Anterior cingulate cortex (tissue), 58 donors: ENCODE data around the gene ORM1.
"Not testable (repeated sequence)": the region's sequence is repeated elsewhere in the genome, so short reads cannot be mapped to it uniquely, and the experiment has no call there.

Source experiments
- DNase-seq, 58 donors: peaks; one replicate each; lab custom pipeline; 2025; lab: John Stamatoyannopoulos, UW

The ORM1 gene

DNA sequence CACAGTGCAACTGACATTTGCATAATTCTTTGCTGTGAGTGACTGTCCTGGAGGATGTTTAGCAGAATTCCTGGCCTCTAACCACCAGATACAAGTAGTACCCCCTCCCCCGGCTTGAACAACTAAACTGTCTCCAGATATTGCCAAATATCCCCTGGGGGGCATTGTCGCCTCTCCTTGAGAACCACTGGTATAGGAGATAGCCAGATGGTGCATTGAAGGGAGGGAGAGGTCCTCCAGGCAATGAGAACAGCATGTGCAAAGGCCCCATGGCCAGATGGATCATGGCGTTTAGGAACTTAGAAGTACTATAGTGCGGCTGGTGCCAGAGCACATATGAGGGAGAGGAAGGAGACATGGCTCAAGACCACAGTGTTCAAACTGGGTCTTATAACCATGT, 18.9 kb upstream of the ORM1 start:
- no peak for DNase-seq

DNA sequence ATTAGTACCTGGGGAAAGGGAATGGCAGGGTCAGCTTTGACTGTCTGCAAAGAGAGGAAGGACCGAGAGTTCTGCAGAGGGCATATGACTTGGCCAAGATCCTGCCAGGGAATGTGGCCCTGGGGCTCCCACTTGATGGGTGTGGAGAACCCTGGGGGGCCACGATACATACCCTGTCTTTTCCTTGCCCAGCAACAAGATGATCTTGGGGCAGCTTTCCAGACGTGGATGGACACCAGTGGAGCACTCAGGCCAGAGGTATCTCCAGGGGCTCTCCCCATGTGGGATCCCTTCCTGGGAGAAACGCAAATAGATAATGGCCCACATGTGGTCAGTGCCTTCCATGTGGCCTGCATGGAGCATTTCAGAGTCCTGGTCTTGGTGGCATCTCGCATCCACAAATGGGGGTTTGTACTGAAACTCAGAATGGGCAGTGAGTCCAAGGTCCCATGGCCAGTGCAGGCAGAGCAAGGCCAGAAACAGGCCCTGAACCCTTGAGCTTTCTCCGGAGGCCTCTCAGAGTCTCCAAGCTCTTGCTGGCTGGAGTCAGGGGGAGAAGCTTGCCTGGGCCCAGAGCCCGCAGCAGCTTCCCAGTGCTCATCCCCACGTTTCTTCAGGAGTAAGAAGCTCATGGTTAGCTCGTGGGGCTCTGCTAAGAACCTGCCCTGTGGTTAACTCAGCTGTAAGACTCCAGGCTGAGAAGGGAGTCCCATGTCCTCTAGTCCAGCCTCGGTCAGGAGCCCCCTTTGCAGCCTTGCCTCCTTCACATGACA, 18.3 kb upstream of the ORM1 start:
- DNase-seq, result no peak

DNA sequence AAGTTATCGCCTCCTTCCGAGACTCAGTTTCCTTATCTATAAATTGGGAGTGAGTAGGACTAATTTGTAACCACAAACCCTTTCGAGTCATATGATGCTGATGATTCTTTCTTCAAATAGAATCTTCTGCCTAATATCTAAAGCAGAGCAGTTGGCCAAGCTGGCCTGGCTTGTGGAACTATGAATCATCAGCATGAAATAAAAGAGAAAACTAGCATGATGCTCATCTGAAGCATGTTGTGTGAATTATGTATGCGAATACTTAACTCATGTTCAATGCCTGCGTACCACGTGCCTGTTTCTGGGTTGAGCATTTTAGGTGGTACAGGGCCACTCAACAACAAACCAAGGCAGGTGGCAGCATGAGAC, 15.0 kb upstream of the ORM1 start:
- no peak for DNase-seq

DNA sequence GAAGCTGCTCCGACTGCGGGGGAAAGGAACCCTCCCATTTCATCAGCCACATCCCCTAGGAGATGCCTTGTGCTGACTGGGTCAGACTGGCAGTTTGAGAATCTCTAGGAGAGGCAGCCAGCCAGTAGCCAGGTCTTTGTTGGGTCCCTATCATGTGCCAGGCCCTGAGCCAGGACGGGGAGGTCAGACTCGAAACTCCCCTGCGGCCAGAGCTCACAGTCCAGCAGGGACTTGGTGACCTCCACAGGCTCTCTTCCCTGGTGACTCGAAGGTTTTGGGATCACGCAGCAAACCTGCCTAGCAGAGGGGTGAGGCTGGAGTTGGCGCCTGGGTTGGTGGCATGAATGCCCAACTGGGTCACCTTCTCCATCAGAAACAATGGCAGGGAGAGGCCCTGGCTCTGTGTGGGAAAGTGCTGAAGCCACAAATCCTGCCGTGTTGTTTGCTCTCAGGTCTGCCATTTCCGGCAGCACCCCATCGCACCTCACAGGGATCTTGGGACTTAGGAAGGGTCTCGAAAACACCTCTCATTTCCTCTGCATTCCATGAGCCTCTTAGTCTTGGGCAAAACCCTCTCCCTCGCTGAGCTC, 14.4 kb upstream of the ORM1 start:
- peak in 1 of 58 donors; percentile 11 for DNase-seq

DNA sequence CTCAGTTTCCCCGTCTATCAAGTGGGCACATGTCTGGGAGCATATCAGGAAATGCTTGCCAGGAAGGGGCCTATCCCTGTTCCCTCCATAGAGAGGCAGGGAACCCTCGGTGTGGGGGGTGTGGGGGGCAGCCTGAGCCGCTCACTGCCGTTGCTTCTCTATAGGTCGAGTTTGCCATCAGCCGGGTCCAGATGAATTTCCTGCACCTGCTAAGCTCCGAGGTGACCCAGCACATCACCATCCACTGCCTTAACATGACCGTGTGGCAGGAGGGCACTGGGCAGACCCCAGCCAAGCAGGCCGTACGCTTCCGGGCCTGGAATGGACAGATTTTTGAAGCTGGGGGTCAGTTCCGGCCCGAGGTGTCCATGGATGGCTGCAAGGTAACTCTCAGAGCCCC, 13.8 kb upstream of the ORM1 start:
- DNase-seq, result no peak

DNA sequence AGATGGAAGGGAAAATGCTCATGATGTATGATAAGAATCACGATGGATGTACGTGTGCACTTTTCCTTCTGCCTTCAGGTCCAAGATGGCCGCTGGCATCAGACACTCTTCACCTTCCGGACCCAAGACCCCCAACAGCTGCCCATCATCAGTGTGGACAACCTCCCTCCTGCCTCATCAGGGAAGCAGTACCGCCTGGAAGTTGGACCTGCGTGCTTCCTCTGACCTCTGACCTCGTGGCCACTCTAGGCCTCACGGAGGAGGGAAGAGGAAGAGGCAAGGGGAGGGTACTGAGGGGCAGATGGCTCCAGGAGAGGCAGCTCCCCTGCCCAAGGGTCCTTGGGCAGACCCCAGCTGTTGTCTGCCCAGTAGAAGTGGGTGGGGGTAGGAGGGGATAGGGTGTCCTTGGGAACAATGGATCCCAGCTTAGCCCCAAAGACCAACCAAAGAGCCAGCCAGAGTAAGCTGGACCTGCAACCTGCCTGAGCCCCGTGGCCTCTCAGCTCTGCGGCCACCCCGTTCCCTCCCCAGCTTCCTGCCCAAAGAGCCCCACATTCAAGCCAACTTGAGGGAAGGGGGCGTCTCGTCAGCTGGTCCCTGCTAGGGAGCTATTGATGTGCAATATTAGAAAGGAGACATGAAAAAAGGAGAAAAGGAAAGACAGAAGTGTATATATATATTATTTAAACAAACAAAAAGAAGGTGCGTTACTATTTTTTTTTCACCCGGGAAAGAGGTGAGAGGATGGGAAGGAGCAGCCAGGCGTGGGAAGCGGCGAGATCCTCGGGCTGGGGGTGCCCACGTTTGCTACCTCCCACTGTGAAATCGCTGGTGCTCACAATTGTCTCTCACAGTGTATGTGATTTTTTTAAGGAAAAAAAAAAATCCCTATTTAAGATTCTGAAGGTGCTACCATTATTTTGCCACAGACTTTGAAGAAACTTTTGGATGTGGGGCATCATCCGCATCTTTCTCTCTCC, 12.1 kb upstream of the ORM1 start:
- no peak for DNase-seq

DNA sequence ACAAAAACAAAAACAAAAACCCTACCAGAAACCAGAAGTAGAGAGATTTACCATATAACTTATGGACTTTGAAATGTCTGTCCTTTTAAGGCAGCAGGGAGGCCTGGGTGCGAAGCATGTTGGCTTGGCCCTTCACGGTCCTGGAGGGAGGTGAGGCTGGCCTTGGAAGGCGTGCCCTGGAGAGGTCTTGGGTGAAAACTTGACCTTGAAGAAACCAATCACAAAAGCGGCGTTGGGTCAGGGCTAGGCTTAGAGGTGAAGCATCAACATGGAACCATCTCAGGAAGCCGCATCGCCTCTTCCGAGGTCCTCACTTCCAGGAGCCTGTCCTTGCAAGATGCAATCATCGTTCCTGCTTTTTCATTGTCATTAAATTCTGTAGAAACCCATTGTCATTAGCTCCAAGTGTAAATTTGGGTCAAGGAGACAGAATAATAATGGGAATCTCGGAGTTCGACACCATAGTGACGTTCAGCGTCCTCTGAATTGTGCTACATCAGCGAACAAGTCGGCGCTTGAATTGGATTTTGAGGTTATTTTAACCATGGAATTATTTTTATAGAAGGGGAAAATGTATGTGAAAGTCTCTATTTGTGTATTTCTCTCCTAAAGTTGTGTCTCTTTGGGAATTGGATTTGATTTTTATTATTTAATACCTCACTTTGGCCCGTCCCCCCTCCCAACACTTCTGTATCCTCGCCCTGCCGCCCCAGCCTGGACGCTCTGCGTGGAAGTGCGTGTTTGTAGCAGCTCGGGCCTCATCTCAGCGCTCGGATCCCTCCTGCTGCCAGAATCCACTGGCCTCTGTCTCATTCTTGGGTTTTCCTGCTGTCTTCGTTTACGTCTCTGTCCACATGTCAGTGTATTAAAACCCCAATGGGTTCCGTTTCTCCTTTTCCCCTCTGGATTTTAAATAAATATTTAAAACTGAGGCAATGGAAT, 11.1 kb upstream of the ORM1 start:
- no peak for DNase-seq

DNA sequence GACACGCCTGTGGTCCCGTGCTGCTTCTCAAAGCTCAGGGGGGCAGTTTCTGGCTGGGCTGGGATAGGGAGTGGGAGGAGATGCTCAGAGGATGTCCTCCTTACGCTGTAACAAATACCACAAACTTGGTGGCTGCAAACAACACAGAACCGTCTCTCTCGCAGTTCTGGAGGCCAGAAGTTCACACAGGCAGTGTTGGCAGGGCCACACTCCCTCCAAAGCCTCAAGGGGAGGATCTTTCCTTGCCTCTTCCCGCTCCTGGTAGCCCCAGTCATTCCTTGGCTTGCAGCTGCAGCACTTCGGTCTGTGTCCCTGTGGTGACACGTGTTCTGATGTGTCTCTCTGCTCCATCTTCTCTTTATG, 10.4 kb upstream of the ORM1 start:
- DNase-seq, result no peak

DNA sequence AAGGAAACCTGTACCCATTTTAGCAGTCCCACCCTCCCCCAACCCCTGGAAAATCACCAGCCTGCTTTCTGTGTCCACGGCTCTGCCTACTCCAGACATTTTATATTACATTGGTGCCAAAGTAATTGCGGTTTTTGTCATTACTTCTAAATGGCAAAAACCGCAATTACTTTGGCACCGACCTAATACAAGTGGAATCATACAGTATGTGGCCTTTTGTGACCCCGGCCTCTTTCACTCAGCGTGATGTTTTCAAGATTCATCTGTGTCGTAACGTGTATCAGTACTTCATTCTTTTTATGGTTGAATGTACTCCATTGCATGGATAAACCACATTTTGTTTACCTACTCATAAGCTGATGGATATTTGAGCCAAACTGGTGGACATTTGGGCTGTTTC, 9.7 kb upstream of the ORM1 start:
- no peak for DNase-seq

DNA sequence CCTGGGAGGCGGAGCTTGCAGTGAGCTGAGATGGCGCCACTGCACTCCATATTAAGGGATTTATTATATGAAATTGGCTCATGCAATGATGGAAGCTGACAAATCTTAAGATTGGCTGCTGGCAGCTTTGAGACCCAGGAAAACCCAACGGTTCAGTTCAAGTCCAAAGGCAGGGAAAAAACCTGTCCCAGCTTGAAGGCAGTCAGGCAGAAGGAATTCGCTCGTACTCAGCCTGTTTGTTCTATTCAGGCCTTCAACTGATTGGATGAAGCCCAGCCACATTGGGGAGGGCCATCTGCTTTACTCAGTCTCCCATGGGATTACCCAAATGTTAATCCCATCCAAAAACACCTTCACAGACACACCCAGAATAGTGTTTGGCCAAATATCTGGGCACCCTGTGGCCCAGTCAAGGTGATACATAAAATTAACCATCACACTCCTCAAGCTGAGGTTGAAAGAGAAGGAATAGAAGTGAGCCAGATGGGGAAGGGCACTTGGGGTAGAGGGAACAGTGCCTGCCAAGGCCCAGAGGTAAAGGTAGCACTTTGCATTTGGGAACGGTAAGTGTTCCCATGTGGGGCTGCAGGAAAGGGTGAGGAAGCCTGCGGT, 8.5 kb upstream of the ORM1 start:
- DNase-seq, result no peak

DNA sequence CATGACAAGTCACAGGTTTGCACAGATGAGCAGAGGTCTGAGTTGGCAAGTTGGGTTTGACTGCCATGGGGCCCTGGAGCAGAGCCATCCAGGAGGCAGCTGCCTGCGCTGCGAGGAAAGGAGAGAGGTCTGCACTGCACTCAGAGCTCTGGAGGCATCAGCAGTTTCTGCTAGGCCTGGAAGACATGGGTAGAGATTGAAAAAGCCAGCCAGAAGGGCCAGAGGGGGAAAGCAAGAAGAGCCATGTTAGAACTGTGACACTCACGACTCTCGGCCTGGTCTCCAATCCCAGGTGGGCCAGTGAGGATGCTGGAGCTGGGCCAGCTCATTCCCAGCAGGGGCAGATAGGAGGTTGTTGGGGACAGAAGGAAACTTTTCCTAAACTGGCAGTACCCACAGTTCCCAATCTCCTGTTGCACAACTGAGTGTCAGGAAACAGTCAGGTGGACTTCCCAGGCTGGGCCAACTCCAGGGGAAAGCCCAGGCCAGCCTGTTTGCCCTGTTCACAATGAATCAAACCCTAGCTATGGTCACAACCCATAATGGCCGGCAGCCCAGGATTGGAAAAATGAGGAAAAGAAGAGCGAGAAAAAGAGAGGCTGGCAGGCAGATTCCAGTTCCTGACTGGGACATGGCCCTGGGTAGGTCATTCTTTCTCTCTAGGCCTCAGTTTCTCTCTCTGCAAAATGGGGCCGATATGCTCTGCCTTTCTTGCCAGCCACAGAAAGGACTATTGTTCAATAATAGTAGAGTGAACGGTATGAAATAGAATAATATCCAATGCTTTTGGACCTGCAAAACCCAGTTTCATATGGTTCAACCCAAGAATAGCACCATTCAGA, 7.8 kb upstream of the ORM1 start:
- peak in 2 of 58 donors; percentile 18 to 35 for DNase-seq

DNA sequence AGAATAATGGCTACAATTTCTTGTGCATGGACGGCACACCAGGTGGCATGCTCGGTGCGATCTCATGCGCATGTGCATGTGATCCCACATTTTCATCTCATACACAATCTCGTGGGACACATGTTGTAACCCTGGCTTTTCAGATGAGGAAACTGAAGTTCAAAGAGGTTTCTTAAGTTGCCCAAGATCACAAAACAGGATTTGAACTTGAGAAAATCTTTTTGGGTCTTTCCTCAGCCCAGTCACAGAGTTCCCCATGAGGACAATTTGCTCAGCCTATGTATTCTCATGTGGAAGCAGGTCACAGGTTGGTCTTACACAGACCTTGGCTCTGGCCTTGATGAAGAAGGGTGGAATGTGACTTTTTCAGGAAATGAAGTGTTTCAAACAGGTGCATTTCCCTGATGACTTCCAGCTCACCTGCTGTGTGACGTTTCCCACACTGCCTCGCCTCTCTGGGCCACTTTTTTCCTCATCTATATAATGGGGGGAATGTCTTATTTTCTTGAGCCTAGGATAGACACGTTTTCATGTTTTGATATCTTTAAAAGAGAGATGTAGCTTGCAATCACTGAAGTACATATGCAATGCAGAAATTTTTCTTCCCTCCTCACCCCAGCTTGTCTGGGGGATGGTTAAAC, 7.1 kb upstream of the ORM1 start:
- DNase-seq, result no peak

DNA sequence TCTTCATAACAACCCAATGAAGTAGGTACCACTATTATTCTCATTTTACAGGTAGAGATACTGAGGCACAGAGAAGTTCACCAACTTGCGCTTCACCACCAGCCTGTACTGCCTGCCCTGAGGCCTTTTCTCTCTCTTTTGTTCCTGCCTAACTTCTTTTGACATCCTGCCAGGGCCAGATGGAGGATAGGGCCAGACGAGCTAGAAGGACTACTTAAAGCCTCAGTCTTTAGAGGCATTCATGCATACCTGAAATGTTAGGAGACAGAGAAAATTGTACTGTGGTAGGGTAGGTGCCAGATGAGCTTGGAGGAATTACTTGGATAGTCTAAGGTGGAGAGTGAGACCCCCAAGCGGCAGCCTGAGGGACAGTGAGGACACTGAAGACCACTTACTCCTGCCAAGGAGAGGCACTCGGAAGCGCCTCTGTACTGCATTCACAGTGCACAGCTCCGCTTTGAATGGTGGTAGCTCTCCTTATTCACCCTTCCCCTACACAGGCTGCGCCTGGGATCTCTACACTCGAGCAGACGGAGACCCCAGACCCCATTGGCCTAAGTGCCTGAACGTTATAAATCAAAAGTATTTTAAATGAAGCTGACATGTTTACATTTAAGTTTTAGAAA, 6.2 kb upstream of the ORM1 start:
- DNase-seq, result no peak

DNA sequence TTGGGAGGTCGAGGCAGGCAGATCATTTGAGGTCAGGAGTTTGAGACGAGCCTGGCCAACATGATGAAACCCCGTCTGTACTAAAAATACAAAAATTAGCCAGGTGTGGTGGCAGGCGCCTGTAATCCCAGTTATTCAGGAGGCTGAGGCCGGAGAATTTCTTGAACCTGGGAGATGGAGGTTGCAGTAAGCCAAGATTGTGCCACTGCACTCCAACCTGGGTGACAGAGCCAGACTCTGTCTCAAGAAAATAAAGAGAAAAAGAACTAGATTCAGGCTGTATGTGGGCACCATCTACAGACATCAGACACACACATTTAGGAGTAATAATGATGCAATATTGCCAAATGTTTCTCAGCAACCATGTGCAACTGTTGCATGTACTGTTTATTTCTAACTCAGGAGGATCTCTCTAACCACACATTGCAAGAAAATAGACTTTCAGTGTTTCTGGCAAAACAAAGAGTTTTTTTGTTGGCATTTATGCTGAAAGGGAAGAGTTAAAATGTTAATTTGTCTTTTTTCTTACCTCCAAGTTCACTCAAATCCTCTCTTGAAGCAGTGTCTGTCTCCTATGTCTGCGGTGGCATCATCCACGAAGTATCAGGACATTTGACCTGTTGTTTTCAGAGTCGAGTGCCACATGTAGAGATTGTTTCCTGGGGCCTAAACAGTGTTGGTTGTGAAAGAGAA, 5.1 kb upstream of the ORM1 start:
- DNase-seq, result no peak

DNA sequence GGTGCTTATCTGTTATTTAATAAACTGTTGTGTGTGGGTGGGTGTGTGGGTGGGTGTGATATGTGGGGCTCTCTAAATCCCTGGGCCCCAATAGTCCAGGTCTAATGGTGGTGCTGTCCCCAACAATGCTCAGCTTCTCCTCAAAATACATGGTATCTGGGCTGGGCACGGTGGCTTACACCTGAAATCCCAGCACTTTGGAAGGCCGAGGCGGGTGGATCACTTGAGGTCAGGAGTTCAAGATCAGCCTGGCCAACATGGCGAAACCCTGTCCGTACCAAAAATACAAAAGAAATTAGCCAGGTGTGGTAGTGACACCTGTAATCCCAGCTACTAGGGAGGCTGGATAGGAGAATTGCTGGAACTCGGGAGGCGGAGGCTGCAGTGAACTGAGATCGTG, 4.5 kb upstream of the ORM1 start:
- no peak for DNase-seq

DNA sequence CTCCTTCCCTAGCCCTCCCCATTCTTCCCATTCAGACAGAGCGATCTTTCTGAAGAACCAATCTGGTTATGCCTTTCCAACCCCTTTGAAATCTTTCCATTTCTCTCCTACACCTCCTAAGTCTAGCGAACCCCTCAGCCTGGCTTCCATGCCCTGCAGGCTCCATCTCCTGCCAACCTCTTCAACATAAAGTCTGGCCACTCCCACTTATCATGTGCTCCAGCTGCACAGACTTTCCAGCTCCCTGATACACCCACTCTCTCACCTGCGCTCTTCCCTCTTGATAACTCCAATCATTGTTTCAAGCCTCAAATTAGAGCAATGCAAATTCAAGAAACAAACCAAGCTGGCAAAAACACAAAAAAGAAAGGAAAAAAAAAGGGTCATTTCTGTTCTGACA, 3.8 kb upstream of the ORM1 start:
- no peak for DNase-seq

DNA sequence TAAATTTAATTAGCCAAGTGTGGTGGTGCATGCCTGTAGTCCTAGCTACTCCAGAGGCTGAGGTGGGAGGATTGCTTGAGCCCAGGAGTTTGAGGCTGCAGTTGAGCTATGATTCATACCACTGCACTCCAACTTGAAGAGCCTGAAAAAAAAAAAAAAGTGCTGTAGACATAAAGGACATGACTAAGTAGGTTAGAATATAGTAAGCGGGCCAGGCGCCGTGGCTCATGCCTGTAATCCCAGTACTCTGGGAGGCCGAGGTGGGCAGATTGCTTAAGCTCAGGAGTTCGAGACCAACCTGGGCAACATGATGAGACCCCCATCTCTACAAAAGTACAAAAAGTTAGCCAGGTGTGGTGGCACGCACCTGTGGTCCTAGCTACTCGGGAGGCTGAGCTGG, 2.2 kb upstream of the ORM1 start:
- DNase-seq, result not testable (repeated sequence)
